ENCODE data around the gene GABRR1.
"Not testable (repeated sequence)": the region's sequence is repeated elsewhere in the genome, so short reads cannot be mapped to it uniquely, and the experiment has no call there.

Gene GABRR1

GRCh38 chr6:89148016-89148750, 69.0 kb downstream of the GABRR1 start:
- no peak for DNase-seq

- DNase-seq = peak; percentile 67
Measured at GRCh38 chr6:89146718-89147700, 70.1 kb downstream of the GABRR1 start.

GRCh38 chr6:89145956-89146717, 71.0 kb downstream of the GABRR1 start, which contains the start of gene PM20D2:
Gene PM20D2 (plus strand): TSS chr6:89146055. CDS start chr6:89146145, 90 bp downstream.
- no peak for DNase-seq

- DNase-seq = peak; percentile 33
Measured at GRCh38 chr6:89145091-89145955, 71.8 kb downstream of the GABRR1 start.

GRCh38 chr6:89144354-89144906, 72.7 kb downstream of the GABRR1 start:
- no peak for DNase-seq

GRCh38 chr6:89140347-89141156, 76.6 kb downstream of the GABRR1 start:
- DNase-seq = peak; percentile 8

- no peak for DNase-seq
Measured at GRCh38 chr6:89139509-89140346, 77.4 kb downstream of the GABRR1 start.

- no peak for DNase-seq
Measured at GRCh38 chr6:89138173-89138572, 79.0 kb downstream of the GABRR1 start.

GRCh38 chr6:89134723-89135122, 82.4 kb downstream of the GABRR1 start:
- DNase-seq = no peak

- no peak for DNase-seq
Measured at GRCh38 chr6:89133981-89134380, 83.2 kb downstream of the GABRR1 start.

- DNase-seq = no peak
Measured at GRCh38 chr6:89132057-89132456, 85.1 kb downstream of the GABRR1 start.

GRCh38 chr6:89131599-89131998, 85.6 kb downstream of the GABRR1 start:
- no peak for DNase-seq

- DNase-seq = not testable (repeated sequence)
Measured at GRCh38 chr6:89128256-89128671, 88.9 kb downstream of the GABRR1 start.

Data from kidney glomerular epithelial cell (primary cell).